ENCODE results near the gene PXK.

PXK gene

GRCh38 chr3:58377750-58378149 lies 45.1 kb downstream of the PXK start:
- Histone ChIP-seq H3K27ac (no peak overlapping the region), H3K4me3 (no peak overlapping the region)
- TF ChIP-seq CTCF (IDR thresholded peaks at IDR 0.05): no peak
- no peak for DNase-seq (ENCODE audit: low spot score)

DNA sequence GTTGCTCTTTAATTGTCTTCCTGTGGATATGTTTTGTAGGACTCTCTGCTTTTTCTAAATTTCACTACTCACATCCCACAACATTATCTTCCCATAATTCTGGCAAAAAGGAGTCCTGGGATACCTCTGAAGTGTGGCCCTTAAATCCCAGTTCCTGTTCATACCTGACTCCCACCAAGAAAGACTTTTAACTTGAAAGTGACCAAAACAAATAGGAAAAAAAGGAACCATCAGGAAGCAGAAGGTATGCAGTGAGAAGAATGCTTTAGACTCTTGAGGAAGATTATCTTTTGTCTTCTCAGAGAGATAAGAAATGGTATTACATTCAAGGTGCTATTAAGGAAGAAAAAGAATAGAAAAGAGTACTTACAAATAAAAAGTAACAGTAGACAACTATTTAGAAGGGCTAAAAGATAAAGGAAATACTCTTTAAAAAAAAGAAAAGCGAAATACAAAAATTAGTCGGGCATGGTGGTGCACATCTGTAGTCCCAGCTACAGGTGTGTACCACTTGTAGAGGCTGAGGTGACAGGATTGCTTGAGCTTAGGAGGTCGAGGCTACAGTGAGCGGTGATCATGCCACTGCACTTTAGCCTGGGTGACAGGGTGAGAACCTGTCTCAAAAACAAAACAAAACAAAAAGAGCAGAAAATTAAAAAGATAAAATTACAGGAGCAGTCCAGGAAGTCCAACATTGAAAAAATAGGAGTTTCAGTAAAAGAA lies 46.8 kb downstream of the PXK start:
- DNase-seq (ENCODE audit: low spot score): no peak
- Histone ChIP-seq H3K27ac (no peak overlapping the region), H3K4me3 (no peak overlapping the region)
- no peak for TF ChIP-seq CTCF (IDR thresholded peaks at IDR 0.05)

GRCh38 chr3:58383476-58383875 lies 50.8 kb downstream of the PXK start:
- DNase-seq (ENCODE audit: low spot score): no peak
- H3K27ac ChIP-seq: peak overlapping the region in 1 of 2 donors; percentile 37
- TF ChIP-seq CTCF (IDR thresholded peaks at IDR 0.05): no peak
- no peak overlapping the region for H3K4me3 ChIP-seq

DNA sequence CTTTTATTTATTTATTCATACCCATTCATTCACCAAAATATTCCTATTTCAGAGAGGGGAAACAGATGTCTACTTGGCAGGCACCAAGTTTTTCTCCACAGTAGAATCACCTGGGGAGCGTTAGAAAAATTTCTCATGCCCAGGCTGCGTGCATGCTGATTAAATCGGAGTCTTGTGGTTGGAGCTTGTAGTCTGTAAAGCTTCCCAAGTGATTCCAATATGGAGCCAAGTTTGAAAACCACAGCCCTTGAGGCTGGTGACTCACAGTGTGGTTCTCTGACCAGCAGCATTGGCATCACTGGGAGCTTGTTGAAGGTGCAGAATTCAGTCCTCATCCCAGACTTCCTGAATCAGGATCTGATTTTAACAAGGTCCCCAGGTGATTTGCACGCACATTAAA lies 51.2 kb downstream of the PXK start:
- DNase-seq (ENCODE audit: low spot score): no peak
- TF ChIP-seq CTCF (IDR thresholded peaks at IDR 0.05): no peak
- no peak overlapping the region for H3K4me3 ChIP-seq
- peak overlapping the region in 1 of 2 donors; percentile 57 for H3K27ac ChIP-seq

DNA sequence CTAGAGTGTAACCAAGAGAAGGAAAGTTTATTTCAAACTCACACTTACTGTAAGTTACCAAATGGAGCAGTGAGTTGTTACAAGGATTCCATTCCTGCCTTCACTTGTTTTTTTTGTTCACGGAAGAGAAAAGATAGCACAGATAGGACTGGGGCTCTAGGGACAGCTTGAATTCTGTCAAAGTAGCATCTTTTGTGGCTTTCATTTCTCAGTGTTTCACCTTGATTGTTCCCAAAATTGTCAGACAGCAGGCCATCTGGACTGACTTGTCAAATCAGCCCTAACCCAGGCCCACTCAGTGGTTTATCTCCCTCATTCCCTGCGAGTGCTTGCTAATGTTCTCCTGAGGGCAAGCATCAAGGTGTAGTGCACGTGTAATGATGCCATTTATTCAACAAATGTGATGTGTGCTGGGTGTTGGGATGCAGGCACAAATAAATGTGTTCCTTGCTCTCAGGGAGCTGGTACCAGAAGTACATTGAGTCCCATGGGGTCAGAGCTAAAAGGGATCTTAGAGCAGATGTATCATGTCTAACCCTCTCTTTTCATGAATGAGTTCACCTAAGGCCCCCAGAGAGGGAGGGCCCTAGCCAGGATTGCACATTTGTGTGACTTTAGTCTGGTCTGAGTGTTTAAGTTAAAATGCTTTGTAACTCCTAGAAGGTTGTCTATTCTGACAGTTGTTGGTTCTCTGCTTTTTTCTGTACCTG lies 51.8 kb downstream of the PXK start:
- no peak for TF ChIP-seq CTCF (IDR thresholded peaks at IDR 0.05)
- DNase-seq (ENCODE audit: low spot score): no peak
- Histone ChIP-seq H3K4me3 (no peak overlapping the region), H3K27ac (peak overlapping the region in 1 of 2 donors; percentile 57)

DNA sequence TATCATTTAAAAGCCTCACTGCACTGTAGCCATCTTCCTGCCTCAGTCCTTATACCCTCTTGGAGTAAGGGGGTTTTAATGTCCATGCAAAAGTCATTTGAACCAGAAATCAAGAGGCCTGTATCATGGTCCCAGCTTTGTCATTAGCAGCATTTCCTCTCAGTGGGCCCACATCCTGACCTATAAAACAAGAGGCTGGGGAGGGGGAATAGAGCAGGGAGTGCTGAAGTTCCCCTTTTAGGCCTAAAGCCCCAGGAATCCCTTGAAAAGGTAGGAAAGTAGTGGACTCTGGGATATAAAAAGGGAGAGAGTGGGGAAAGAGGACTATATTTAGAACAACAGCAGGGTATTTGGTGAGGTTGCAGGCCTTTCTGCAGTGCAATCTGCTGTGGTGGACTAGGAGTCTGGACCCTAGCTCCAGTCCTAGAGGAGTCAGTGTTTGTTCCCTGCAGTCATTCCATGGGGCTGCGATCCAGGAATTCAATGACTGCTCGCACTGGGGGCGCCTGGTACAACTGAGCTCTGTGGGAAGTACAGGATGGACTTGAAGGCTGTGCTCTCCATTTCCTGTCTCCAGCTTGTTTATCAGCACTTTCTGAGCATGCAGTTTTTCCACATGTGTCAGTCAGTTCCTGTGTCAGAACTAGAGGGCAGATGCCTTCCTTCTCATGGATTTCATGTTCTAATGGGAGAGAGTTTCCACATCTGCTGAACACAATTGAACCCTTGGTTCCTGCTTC lies 54.1 kb downstream of the PXK start:
- no peak overlapping the region for H3K4me3 ChIP-seq
- DNase-seq (ENCODE audit: low spot score): no peak
- peak overlapping the region; percentile 43 to 78 for H3K27ac ChIP-seq
- no peak for TF ChIP-seq CTCF (IDR thresholded peaks at IDR 0.05)
